ENCODE results near the gene G3BP1. TPM values are rescaled to one million over a fixed set of nuclear protein-coding genes. Genes with fewer than 3 reads are reported as not detected.

Gene G3BP1
- total and polyA plus RNA-seq, 8 donors: 7.8 to 94.8 (median 59.1) TPM

DNA sequence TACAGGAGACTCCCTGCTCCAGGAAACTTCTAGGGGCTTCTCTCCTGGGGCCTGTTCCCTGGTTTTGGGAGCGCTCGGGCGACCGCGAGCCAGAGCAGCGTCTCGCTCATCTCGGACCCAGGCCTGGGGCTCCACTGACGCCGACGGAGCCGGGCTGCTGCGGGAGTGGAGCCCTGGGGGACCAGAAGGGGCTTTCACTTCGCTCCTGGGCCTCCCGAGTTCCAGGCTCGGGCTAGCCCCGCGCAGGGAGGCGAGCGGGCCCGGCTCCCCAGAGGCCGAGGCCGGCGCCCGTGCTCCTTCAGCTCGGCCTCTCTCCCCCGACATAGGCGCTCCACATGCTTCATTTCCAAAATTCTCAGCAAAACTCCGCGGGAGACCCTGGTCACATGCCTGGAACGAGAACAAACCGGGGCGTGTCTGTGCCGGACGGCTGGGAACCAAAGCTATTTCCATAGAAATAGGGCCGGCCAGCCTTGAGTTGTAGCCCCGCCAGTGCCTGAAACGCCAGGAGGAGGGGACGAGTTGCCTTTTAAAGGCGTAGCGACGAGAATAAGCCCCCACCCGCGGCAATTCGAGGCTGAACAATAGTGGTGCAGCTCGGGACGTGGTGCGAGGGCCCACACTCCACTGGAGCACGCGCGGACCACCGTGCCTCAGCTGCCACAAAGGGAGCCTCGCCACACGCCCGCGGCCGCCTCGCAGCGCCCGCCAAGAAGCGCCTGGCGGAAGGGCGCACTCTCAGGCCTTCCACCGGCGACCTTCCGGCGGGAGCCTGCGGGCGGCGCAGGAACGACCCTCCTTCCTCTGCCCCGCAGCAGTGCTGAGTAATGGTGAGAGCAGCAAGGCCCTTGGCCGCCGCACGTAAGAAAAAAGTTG lies 1.1 kb upstream of the G3BP1 start:
- Histone ChIP-seq H3K27me3 (no peaks in the 10 kb centered on the region), H3K4me1 (peaks cover 9 to 22% (median 15%) of the 10 kb centered on the region in 3 donors), H3K36me3 (no peaks in the 10 kb centered on the region), H3K4me3 (peak overlapping the region; percentile 14 to 58 (median 40)), H3K9me3 (no peaks in the 10 kb centered on the region), H3K27ac (peak overlapping the region; percentile 95 to 97 (median 96))
- intact Hi-C loops (cut with DNase I): no loop called here
- no peak for TF ChIP-seq CTCF (IDR thresholded peaks at IDR 0.05)
- FAIRE-seq (no peak), DNase-seq (peak; percentile 64 to 81 (median 75)), ATAC-seq (peak; percentile 25 to 47 (median 34))
- WGBS, 2 donors: 10% methylated on average over 75 of the region's 75 CpGs

DNA sequence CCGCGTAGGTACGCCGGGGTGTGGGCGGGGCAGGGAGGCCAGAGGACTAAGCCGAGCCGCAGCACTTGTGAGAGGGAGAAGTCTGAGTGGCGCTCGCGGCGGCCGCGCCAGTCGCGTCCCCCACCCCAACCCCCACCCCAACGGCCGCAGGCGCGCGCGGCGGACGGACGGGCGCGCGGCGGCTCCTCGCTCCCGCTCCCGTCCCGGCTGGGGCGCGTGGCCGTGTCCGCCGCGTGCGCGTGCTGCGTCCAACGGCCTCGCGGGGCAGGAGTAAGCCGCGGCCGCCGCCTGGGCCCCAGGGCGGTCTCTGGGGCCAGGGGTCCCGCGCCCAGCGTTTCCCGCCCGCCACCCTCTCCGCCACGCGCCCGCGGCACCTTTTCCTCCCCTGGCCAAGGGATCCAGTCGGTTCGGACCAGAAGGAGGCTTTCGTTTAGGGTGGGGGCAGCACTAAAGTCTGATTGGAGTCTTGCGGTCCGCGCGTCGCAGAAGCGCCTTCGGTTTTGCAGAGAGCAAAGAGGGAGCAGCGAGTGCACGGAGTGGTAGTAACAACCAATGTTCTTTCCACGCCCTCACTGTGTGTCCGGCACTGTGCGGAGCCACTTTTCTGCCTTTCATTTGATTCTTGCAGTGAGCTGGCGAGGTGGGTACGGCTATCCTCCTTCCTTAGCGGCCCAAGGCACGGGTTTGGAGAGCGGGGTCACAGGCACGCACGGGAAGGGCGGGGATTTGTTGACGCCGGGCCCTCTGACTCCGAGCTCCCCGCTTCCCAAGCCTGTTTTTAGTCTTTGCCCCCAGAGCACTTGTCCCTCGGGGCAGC lies 483 bp downstream of the G3BP1 start:
- DNase-seq (peak; percentile 16 to 64 (median 44)), ATAC-seq (peak; percentile 13 to 49 (median 19)), FAIRE-seq (no peak)
- Histone ChIP-seq H3K36me3 (no peaks in the 10 kb centered on the region), H3K4me3 (peak overlapping the region; percentile 63 to 88 (median 77)), H3K27ac (peak overlapping the region; percentile 63 to 88 (median 80)), H3K9me3 (no peaks in the 10 kb centered on the region), H3K4me1 (peaks cover 14 to 27% (median 23%) of the 10 kb centered on the region in 3 donors), H3K27me3 (no peaks in the 10 kb centered on the region)
- intact Hi-C loops (cut with DNase I): no loop called here
- 0% methylated on average over 77 to 87 of the region's 87 CpGs for WGBS, 2 donors
- TF ChIP-seq CTCF (IDR thresholded peaks at IDR 0.05): no peak

DNA sequence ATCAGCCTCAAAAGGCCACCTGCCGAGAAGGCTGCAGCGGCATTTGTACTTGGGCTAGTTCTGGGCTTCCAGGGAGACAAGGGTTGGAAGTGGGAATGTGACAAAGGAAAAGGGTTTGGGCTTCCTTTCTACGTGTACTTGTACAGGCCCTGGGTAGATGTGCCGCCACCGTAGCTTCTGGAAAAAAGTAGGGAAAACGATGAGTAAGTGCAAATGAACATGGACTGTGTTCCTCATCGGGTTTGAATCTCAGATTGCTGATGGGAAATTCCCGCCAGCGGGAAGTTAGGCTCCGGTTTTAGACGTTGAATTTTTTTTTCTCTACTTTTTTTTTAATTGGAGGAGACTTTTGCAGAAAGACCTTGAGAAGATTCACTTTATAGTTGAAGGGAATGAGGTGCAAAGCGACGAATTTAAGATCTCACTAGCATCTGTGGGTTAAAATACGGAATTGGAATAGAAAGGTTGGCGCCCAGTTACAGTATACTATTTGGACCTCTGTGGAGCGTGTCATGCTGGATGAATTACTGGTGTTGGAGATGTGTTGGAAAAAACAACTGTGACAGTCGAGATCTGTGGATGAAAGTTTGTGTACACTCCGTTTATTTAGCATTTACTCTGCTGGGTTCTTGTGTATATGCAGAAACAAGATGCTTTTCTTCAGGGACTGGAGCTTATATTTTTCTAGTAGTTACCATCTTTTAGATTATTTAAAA lies 1.2 kb downstream of the G3BP1 start:
- intact Hi-C loops (cut with DNase I): no loop called here
- DNase-seq: no peak

DNA sequence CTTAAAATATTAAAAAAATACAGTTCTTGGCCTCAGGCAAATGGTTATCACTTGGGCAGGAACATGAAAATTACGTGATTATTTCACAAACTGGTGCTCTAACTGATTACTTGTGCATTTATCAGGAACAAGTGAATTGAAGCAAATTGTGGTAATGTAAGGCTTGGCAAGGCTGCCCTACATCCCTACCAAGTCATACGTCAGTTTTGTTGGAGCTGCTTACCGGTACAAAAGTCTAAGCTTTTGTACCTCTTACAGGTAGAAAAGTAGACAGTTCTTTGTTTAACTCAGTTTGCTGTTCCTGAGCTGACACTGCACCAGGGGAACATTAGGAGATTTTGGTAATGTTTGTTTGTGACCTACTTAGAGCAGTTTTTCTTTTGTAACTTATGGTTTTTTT lies 2.2 kb downstream of the G3BP1 start:
- Histone ChIP-seq H3K4me3 (peak overlapping the region in 2 of 4 donors; percentile 63 to 84), H3K4me1 (peaks cover 15 to 27% (median 23%) of the 10 kb centered on the region in 3 donors), H3K36me3 (no peaks in the 10 kb centered on the region), H3K27ac (no peak overlapping the region), H3K9me3 (no peaks in the 10 kb centered on the region), H3K27me3 (no peaks in the 10 kb centered on the region)
- TF ChIP-seq CTCF (IDR thresholded peaks at IDR 0.05): no peak
- DNase-seq: no peak
- intact Hi-C loops (cut with DNase I): no loop called here
- FAIRE-seq: no peak
- ATAC-seq: no peak
- 0 to 1% methylated on average over 3 of the region's 3 CpGs for WGBS, 2 donors

More for the DNA sequence above, 1.2 kb downstream of the G3BP1 start:
- peaks cover 15 to 27% (median 23%) of the 10 kb centered on the region in 3 donors for H3K4me1 ChIP-seq
- no peak for FAIRE-seq
- WGBS, 2 donors: 0 to 1% methylated on average over 18 of the region's 18 CpGs
- peak overlapping the region; percentile 63 to 88 (median 77) for H3K4me3 ChIP-seq
- H3K36me3 ChIP-seq: no peaks in the 10 kb centered on the region
- ATAC-seq: no peak
- no peak for TF ChIP-seq CTCF (IDR thresholded peaks at IDR 0.05)
- H3K27ac ChIP-seq: peak overlapping the region; percentile 63 to 88 (median 80)
- no peaks in the 10 kb centered on the region for H3K9me3 ChIP-seq
- H3K27me3 ChIP-seq: no peaks in the 10 kb centered on the region

Data from pancreas (tissue), 10 donors.